ENCODE measurements around the gene PMPCA. TPM values are rescaled to one million over a fixed set of nuclear protein-coding genes. Genes with fewer than 3 reads are reported as not detected.

Gene PMPCA
- total RNA-seq, 1 experiment from 2014 or later = 103 TPM

GRCh38 chr9:136365775-136366222 lies 44.7 kb upstream of the PMPCA start:
- H3K4me3 Mint-ChIP-seq = no peak overlapping the region
- no peak for DNase-seq (ENCODE audit: low spot score)
- H3K9me3 Mint-ChIP-seq = no peaks in the 10 kb centered on the region
- H3K4me1 Mint-ChIP-seq = peaks cover 5% of the 10 kb centered on the region
- no peaks in the 10 kb centered on the region for H3K36me3 Mint-ChIP-seq
- TF ChIP-seq SMAD3 (CRISPR knock-in tag; IDR thresholded peaks at IDR 0.05; ENCODE audit: borderline replicate concordance) (no peak), CREM (CRISPR knock-in tag; IDR thresholded peaks at IDR 0.05) (no peak), ZSCAN18 (CRISPR knock-in tag; IDR thresholded peaks at IDR 0.05) (no peak), NFYB (CRISPR knock-in tag; conservative IDR thresholded peaks at IDR 0.05; ENCODE audit: low read depth) (no peak), ZNF416 (CRISPR knock-in tag; IDR thresholded peaks at IDR 0.05) (no peak), EMX1 (CRISPR knock-in tag; IDR thresholded peaks at IDR 0.05) (no peak), CBFB (CRISPR knock-in tag; IDR thresholded peaks at IDR 0.05; ENCODE audit: low read depth) (no peak), KAT7 (CRISPR knock-in tag; IDR thresholded peaks at IDR 0.05; ENCODE audit: borderline replicate concordance) (no peak), TEAD1 (CRISPR knock-in tag; IDR thresholded peaks at IDR 0.05) (no peak), USF2 (CRISPR knock-in tag; IDR thresholded peaks at IDR 0.05) (no peak), USF1 (CRISPR knock-in tag; IDR thresholded peaks at IDR 0.05) (no peak), ESRRA (CRISPR knock-in tag; IDR thresholded peaks at IDR 0.05; ENCODE audit: borderline replicate concordance) (no peak), ZNF671 (CRISPR knock-in tag; IDR thresholded peaks at IDR 0.05) (no peak), CTCF (IDR thresholded peaks at IDR 0.05) (no peak), CREB1 (CRISPR knock-in tag; IDR thresholded peaks at IDR 0.05) (no peak)
- TF ChIP-seq, protein P1, sequence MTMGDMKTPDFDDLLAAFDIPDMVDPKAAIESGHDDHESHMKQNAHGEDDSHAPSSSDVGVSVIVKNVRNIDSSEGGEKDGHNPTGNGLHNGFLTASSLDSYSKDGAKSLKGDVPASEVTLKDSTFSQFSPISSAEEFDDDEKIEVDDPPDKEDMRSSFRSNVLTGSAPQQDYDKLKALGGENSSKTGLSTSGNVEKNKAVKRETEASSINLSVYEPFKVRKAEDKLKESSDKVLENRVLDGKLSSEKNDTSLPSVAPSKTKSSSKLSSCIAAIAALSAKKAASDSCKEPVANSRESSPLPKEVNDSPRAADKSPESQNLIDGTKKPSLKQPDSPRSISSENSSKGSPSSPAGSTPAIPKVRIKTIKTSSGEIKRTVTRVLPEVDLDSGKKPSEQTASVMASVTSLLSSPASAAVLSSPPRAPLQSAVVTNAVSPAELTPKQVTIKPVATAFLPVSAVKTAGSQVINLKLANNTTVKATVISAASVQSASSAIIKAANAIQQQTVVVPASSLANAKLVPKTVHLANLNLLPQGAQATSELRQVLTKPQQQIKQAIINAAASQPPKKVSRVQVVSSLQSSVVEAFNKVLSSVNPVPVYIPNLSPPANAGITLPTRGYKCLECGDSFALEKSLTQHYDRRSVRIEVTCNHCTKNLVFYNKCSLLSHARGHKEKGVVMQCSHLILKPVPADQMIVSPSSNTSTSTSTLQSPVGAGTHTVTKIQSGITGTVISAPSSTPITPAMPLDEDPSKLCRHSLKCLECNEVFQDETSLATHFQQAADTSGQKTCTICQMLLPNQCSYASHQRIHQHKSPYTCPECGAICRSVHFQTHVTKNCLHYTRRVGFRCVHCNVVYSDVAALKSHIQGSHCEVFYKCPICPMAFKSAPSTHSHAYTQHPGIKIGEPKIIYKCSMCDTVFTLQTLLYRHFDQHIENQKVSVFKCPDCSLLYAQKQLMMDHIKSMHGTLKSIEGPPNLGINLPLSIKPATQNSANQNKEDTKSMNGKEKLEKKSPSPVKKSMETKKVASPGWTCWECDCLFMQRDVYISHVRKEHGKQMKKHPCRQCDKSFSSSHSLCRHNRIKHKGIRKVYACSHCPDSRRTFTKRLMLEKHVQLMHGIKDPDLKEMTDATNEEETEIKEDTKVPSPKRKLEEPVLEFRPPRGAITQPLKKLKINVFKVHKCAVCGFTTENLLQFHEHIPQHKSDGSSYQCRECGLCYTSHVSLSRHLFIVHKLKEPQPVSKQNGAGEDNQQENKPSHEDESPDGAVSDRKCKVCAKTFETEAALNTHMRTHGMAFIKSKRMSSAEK (CRISPR knock-in tag; IDR thresholded peaks at IDR 0.05; ENCODE audit: borderline replicate concordance) = no peak
- TF ChIP-seq, protein P2, sequence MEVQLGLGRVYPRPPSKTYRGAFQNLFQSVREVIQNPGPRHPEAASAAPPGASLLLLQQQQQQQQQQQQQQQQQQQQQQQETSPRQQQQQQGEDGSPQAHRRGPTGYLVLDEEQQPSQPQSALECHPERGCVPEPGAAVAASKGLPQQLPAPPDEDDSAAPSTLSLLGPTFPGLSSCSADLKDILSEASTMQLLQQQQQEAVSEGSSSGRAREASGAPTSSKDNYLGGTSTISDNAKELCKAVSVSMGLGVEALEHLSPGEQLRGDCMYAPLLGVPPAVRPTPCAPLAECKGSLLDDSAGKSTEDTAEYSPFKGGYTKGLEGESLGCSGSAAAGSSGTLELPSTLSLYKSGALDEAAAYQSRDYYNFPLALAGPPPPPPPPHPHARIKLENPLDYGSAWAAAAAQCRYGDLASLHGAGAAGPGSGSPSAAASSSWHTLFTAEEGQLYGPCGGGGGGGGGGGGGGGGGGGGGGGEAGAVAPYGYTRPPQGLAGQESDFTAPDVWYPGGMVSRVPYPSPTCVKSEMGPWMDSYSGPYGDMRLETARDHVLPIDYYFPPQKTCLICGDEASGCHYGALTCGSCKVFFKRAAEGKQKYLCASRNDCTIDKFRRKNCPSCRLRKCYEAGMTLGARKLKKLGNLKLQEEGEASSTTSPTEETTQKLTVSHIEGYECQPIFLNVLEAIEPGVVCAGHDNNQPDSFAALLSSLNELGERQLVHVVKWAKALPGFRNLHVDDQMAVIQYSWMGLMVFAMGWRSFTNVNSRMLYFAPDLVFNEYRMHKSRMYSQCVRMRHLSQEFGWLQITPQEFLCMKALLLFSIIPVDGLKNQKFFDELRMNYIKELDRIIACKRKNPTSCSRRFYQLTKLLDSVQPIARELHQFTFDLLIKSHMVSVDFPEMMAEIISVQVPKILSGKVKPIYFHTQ (CRISPR knock-in tag; IDR thresholded peaks at IDR 0.05) = no peak
- no peak for ATAC-seq
- H3K27me3 Mint-ChIP-seq (ENCODE audit: low read depth) = no peaks in the 10 kb centered on the region
- H3K27ac Mint-ChIP-seq = no peak overlapping the region
- ChIA-PET POLR2A (interaction anchor here (1.0 kb wide), 1 partner anchor 38 kb away, joined by 3 read pairs; no protein-coding TSS in a partner anchor), CTCF (interaction anchor here (1.0 to 3.8 kb wide), 6 partner anchors 8 to 41 kb away, joined by 3 to 14 read pairs (median 8); partner anchors contain the start of gene CARD9)
